Measurements from ENCODE around the gene TMEM72. TPM values are rescaled to one million over a fixed set of nuclear protein-coding genes. Genes with fewer than 3 reads are reported as not detected.

TMEM72 gene
- total RNA-seq, 1 donor from 2014 or later, result not detected

- H4K20me1 ChIP-seq (ENCODE audit: low read depth), result no peaks in the 10 kb centered on the region
- H3K4me1 ChIP-seq, result no peaks in the 10 kb centered on the region
- H3K79me2 ChIP-seq (ENCODE audit: low read depth), result no peaks in the 10 kb centered on the region
- Mint-ChIP-seq H3K4me1 (no peaks in the 10 kb centered on the region), H3K27me3 (ENCODE audit: insufficient read depth, low read depth) (peaks cover 10% of the 10 kb centered on the region), H3K9me3 (no peaks in the 10 kb centered on the region), H3K4me3 (no peak overlapping the region), H3K27ac (no peak overlapping the region), H3K36me3 (no peaks in the 10 kb centered on the region)
- H3K27ac ChIP-seq, result no peak overlapping the region
- H3K9ac ChIP-seq, result no peak overlapping the region
- DNase-seq (ENCODE audit: low spot score), result peak; percentile 91
- no peak overlapping the region for H3K4me3 ChIP-seq
- no peak for TF ChIP-seq EZH2 (IDR thresholded peaks at IDR 0.05)
- TF ChIP-seq, protein P1, sequence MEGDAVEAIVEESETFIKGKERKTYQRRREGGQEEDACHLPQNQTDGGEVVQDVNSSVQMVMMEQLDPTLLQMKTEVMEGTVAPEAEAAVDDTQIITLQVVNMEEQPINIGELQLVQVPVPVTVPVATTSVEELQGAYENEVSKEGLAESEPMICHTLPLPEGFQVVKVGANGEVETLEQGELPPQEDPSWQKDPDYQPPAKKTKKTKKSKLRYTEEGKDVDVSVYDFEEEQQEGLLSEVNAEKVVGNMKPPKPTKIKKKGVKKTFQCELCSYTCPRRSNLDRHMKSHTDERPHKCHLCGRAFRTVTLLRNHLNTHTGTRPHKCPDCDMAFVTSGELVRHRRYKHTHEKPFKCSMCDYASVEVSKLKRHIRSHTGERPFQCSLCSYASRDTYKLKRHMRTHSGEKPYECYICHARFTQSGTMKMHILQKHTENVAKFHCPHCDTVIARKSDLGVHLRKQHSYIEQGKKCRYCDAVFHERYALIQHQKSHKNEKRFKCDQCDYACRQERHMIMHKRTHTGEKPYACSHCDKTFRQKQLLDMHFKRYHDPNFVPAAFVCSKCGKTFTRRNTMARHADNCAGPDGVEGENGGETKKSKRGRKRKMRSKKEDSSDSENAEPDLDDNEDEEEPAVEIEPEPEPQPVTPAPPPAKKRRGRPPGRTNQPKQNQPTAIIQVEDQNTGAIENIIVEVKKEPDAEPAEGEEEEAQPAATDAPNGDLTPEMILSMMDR (IDR thresholded peaks at IDR 0.05), result peak; percentile 95
- no peak overlapping the region for H3K4me2 ChIP-seq
- peak overlapping the region; percentile 38 for H2AFZ ChIP-seq (replicated peaks)
- H3F3A ChIP-seq (ENCODE audit: low read depth), result no peaks in the 10 kb centered on the region
- H3K9me3 ChIP-seq (ENCODE audit: low read depth), result no peaks in the 10 kb centered on the region
- H3K36me3 ChIP-seq, result no peaks in the 10 kb centered on the region
- H3K27me3 ChIP-seq, result no peaks in the 10 kb centered on the region
Observed at GRCh38 chr10:44932517-44933450, 21.6 kb downstream of the TMEM72 start.

- no peaks in the 10 kb centered on the region for H3K36me3 ChIP-seq
- H3K27ac Mint-ChIP-seq, result no peak overlapping the region
- peaks cover 3% of the 10 kb centered on the region for H3K9me3 Mint-ChIP-seq
- no peaks in the 10 kb centered on the region for H3F3A ChIP-seq (ENCODE audit: low read depth)
- no peaks in the 10 kb centered on the region for H3K9me3 ChIP-seq (ENCODE audit: low read depth)
- H3K4me3 ChIP-seq, result no peak overlapping the region
- H3K4me3 Mint-ChIP-seq, result no peak overlapping the region
- no peaks in the 10 kb centered on the region for H3K4me1 ChIP-seq
- H4K20me1 ChIP-seq (ENCODE audit: low read depth), result no peaks in the 10 kb centered on the region
- no peaks in the 10 kb centered on the region for H3K79me2 ChIP-seq (ENCODE audit: low read depth)
- no peaks in the 10 kb centered on the region for H3K27me3 ChIP-seq
- H2AFZ ChIP-seq (replicated peaks), result no peak overlapping the region
- no peak overlapping the region for H3K4me2 ChIP-seq
- no peak overlapping the region for H3K9ac ChIP-seq
- H3K27ac ChIP-seq, result no peak overlapping the region
- TF ChIP-seq, protein P1 (IDR thresholded peaks at IDR 0.05), result no peak
- TF ChIP-seq EZH2phosphoT487 (IDR thresholded peaks at IDR 0.05) (no peak), EZH2 (IDR thresholded peaks at IDR 0.05) (no peak)
- no peaks in the 10 kb centered on the region for H3K4me1 Mint-ChIP-seq
- DNase-seq (ENCODE audit: low spot score), result no peak
- no peaks in the 10 kb centered on the region for H3K36me3 Mint-ChIP-seq
- H3K27me3 Mint-ChIP-seq (ENCODE audit: insufficient read depth, low read depth), result peaks cover 7% of the 10 kb centered on the region
Observed at GRCh38 chr10:44933451-44934321, 22.5 kb downstream of the TMEM72 start.

DNA sequence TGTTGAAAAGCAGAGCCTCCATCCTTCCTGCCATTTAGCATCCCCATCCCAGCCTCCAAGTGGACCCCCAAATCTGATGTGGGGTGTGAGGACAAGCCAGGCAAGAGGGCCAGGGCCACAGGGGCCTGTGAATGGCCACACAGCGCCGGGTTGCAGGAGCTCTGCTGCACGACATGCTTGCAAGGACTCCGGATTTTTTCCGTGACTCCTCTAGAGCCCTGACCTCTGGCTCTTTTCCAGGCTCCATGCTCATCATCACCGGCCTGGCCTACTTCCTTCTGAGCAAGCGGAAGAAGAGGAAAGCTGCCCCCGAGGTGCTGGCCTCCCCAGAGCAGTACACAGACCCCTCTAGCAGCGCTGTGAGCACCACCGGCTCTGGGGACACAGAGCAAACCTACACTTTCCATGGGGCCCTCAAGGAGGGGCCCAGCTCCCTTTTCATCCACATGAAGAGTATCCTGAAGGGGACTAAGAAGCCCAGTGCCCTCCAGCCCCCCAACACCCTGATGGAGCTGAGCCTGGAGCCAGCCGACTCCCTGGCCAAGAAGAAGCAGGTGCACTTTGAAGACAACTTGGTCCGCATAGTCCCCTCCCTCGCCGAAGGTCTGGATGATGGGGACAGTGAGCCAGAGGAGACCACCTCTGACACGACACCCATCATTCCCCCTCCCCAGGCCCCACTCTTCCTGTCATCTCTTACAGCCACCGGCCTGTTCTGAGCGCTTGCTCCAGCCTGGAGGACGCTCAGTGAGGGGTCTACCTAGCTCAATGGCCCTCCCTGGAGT is 23.5 kb downstream of the TMEM72 start:
- no peaks in the 10 kb centered on the region for H3K27me3 ChIP-seq
- H3K9me3 ChIP-seq (ENCODE audit: low read depth), result no peaks in the 10 kb centered on the region
- H3K9ac ChIP-seq, result no peak overlapping the region
- no peaks in the 10 kb centered on the region for H3K36me3 ChIP-seq
- no peaks in the 10 kb centered on the region for H3K79me2 ChIP-seq (ENCODE audit: low read depth)
- H4K20me1 ChIP-seq (ENCODE audit: low read depth), result no peaks in the 10 kb centered on the region
- TF ChIP-seq, protein P1 (IDR thresholded peaks at IDR 0.05), result no peak
- TF ChIP-seq EZH2 (IDR thresholded peaks at IDR 0.05) (no peak), EZH2phosphoT487 (IDR thresholded peaks at IDR 0.05) (no peak)
- no peak overlapping the region for H3K4me3 ChIP-seq
- H3K9me3 Mint-ChIP-seq, result peaks cover 3% of the 10 kb centered on the region
- no peaks in the 10 kb centered on the region for H3K4me1 Mint-ChIP-seq
- no peaks in the 10 kb centered on the region for H3K36me3 Mint-ChIP-seq
- H2AFZ ChIP-seq (replicated peaks), result no peak overlapping the region
- H3K27me3 Mint-ChIP-seq (ENCODE audit: insufficient read depth, low read depth), result peaks cover 7% of the 10 kb centered on the region
- no peak overlapping the region for H3K4me3 Mint-ChIP-seq
- H3K4me1 ChIP-seq, result no peaks in the 10 kb centered on the region
- no peak for DNase-seq (ENCODE audit: low spot score)
- H3K27ac Mint-ChIP-seq, result no peak overlapping the region
- no peak overlapping the region for H3K4me2 ChIP-seq
- no peak overlapping the region for H3K27ac ChIP-seq
- no peaks in the 10 kb centered on the region for H3F3A ChIP-seq (ENCODE audit: low read depth)
